GM12878 (cell line): ENCODE measurements around the gene GABRB1. TPM values are rescaled to one million over a fixed set of nuclear protein-coding genes. Genes with fewer than 3 reads are reported as not detected.

Experiments
- ATAC-seq: fragments of 200-7000 bp; cut with Tn5 transposase; 3 replicates; pipeline ENCODE4 v1.9.1; 2020; ENCODE audit warnings: mild to moderate bottlenecking, moderate library complexity
- BruUV-seq: library from RNA; stranded (reverse); fragments of 400-500 nt; replicated peaks from 2 replicates; lab custom pipeline; 2021; lab: Mats Ljungman, UMichigan
- CTCF ChIA-PET: fragments of 300-600 bp; sonication (Branson Sonifier 250); formaldehyde crosslinking; extraction: SDS; loops from one replicate; lab custom pipeline; 2021; ENCODE audit warnings: inconsistent platforms; lab: Yijun Ruan, JAX
- POLR2A ChIA-PET: fragments of 350-600 bp; formaldehyde crosslinking; extraction: SDS; loops from one replicate; lab custom pipeline; 2021; ENCODE audit warnings: inconsistent platforms; lab: Charles Lee
- RAD21 ChIA-PET: fragments of 300-600 bp; sonication (Branson Sonifier 250); formaldehyde crosslinking; loops from one replicate; lab custom pipeline; 2023; ENCODE audit warnings: antibody characterized with exemption; ENCODE audit not compliant: unreplicated experiment; lab: Charles Lee
- SMC1A ChIA-PET: fragments of 300-600 bp; sonication (Branson Sonifier 250); formaldehyde crosslinking; loops from one replicate; lab custom pipeline; 2023; ENCODE audit not compliant: unreplicated experiment, uncharacterized antibody; lab: Charles Lee
- DNase-seq: peaks from one replicate; pipeline ENCODE4 v3.0.0-alpha.2; 2011; ENCODE audit warnings: low read depth, low spot score
- FAIRE-seq: peaks from 3 replicates; lab custom pipeline; 2011; peaks lifted over from hg19 to GRCh38; lab: Jason Lieb, UNC
- H2AFZ ChIP-seq: 2 replicates; pipeline ENCODE4 v1.6.0; 2011; ENCODE audit warnings: low read depth, low read length, control low read depth; ENCODE audit not compliant: control insufficient read depth
- H3K27ac ChIP-seq: 2 replicates; pipeline ENCODE4 v1.5.1; 2011; ENCODE audit warnings: control low read depth; ENCODE audit not compliant: control insufficient read depth, insufficient read depth
- H3K27me3 ChIP-seq, 2 experiments: replicated peaks in 1 of 2; 2 replicates each; pipeline versions ENCODE4 v1.6.0 to v1.6.1; 2011; ENCODE audit warnings: low read length in 1 of 2; ENCODE audit not compliant: control insufficient read depth in 2 of 2, insufficient read depth in 2 of 2
- H3K36me3 ChIP-seq, 2 experiments: 2 replicates each; pipeline ENCODE4 v1.5.1; 2011; ENCODE audit warnings: low read length in 1 of 2; ENCODE audit not compliant: control insufficient read depth in 2 of 2, insufficient read depth in 2 of 2
- H3K4me1 ChIP-seq: 2 replicates; pipeline ENCODE4 v1.6.1; 2011; ENCODE audit warnings: mild to moderate bottlenecking, low read length, moderate library complexity, mixed read lengths; ENCODE audit not compliant: control insufficient read depth, insufficient read depth
- H3K4me2 ChIP-seq: 2 replicates; pipeline ENCODE4 v1.6.0; 2011; ENCODE audit warnings: control low read depth; ENCODE audit not compliant: control insufficient read depth, insufficient read depth
- H3K4me3 ChIP-seq: fragments of 200-600 bp; sonication (generic); 2 replicates; pipeline ENCODE4 v1.5.1; 2016
- H3K79me2 ChIP-seq: 2 replicates; pipeline ENCODE4 v1.6.0; 2011; ENCODE audit warnings: low read length; ENCODE audit not compliant: control insufficient read depth, insufficient read depth
- H3K9ac ChIP-seq: 2 replicates; pipeline ENCODE4 v1.8.0; 2011; ENCODE audit warnings: low read length, control low read depth, mixed read lengths; ENCODE audit not compliant: control insufficient read depth, insufficient read depth
- H3K9me3 ChIP-seq: replicated peaks from 3 replicates; pipeline ENCODE4 v1.5.1; 2011; ENCODE audit warnings: mild to moderate bottlenecking, low read length; ENCODE audit not compliant: control insufficient read depth, insufficient read depth
- H4K20me1 ChIP-seq: 2 replicates; pipeline ENCODE4 v1.6.0; 2011; ENCODE audit not compliant: control insufficient read depth, insufficient read depth
- ASH2L ChIP-seq: fragments of 300-600, 200-600 bp; sonication (generic); IDR thresholded peaks from 2 replicates; pipeline ENCODE4 v1.6.1; 2017; ENCODE audit warnings: low read depth, mild to moderate bottlenecking, borderline replicate concordance
- CBFB ChIP-seq: IDR thresholded peaks from 2 replicates; pipeline ENCODE4 v1.6.1; 2016; ENCODE audit warnings: antibody characterized with exemption, low read depth
- CREM ChIP-seq: IDR thresholded peaks from 2 replicates; pipeline ENCODE4 v1.6.1; 2014; ENCODE audit warnings: antibody characterized with exemption, low read depth
- LARP7 ChIP-seq: fragments of 450-650 bp; IDR thresholded peaks from 2 replicates; pipeline ENCODE4 v1.6.1; 2017; ENCODE audit warnings: mild to moderate bottlenecking
- SMARCA5 ChIP-seq: fragments of 450-650 bp; IDR thresholded peaks from 2 replicates; pipeline ENCODE4 v1.6.1; 2017; ENCODE audit warnings: mild to moderate bottlenecking
- STAT1 ChIP-seq: fragments of 450-650 bp; conservative IDR thresholded peaks from 2 replicates; pipeline ENCODE4 v1.6.1; 2014; ENCODE audit warnings: antibody characterized with exemption, mild to moderate bottlenecking
- SUZ12 ChIP-seq: fragments of 200-600 bp; sonication (generic); IDR thresholded peaks from one replicate; pipeline ENCODE4 v1.6.1; 2018; ENCODE audit warnings: antibody characterized with exemption, mild to moderate bottlenecking; ENCODE audit not compliant: unreplicated experiment
- TCF7 ChIP-seq: IDR thresholded peaks from 2 replicates; pipeline ENCODE4 v1.6.1; 2014; ENCODE audit warnings: antibody characterized with exemption, borderline replicate concordance
- WRNIP1 ChIP-seq: IDR thresholded peaks from 2 replicates; pipeline ENCODE4 v1.6.1; 2011; ENCODE audit warnings: low read depth, low read length, improper control_type of control experiment, borderline replicate concordance
- ZNF274 ChIP-seq: IDR thresholded peaks from one replicate; pipeline ENCODE4 v1.8.0; 2011; ENCODE audit not compliant: insufficient read length, insufficient read depth
- WGBS: methylation state at CpG from one replicate; pipeline ENCODE4 v1.1.6; 2016; ENCODE audit warnings: low lambda C conversion rate; ENCODE audit not compliant: insufficient replicate concordance, insufficient coverage; ENCODE audit errors: missing lambda C conversion rate; 5-methylcytosine and 5-hydroxymethylcytosine counted together
- in situ Hi-C: fragments of 300-500 bp; cut with MboI; formaldehyde crosslinking; loops from 9 replicates; pipeline ENCODE4 v1.14.3; 2018; ENCODE audit warnings: mixed read lengths
- intact Hi-C: fragments of 100-400 bp; cut with micrococcal nuclease; formaldehyde crosslinking; loops from one replicate; pipeline ENCODE4 v1.14.2; 2022; ENCODE audit not compliant: unreplicated experiment
- polyA plus RNA-seq, 11 experiments: library from polyadenylated mRNA; depleted of rRNA in 4 of 11; unstranded in 6 of 11; stranded (reverse) in 5 of 11; fragments of >200 nt; fragmentation: Nextera tagmentation in 4 of 11; fragmentation: Illumina TruSeq in 1 of 11; extraction: Ambion mirVana in 4 of 11; extraction: Trizol in 1 of 11; gene quantifications; 1 replicate in 1 of 11; 2 replicates in 10 of 11; pipeline versions ENCODE4 v1.2.1 to v1.2.3, GENCODE V29; 2011 to 2016; ENCODE audit warnings: inconsistent platforms in 2 of 11, missing spikeins in 2 of 11, low read depth in 1 of 11
- total RNA-seq, 4 experiments: library from RNA; depleted of rRNA in 3 of 4; stranded (reverse); fragments of >200 nt in 3 of 4; fragmentation: Illumina TruSeq in 1 of 4; extraction: Trizol in 1 of 4; gene quantifications; 2 replicates each; pipeline versions ENCODE4 v1.2.1 to v1.2.3, GENCODE V29; 2013 to 2021
- TF ChIP-seq, protein P1 (sequence below): fragments of 450-650 bp; IDR thresholded peaks from 2 replicates; pipeline ENCODE4 v1.6.1; 2018; ENCODE audit warnings: mild to moderate bottlenecking, low read depth, moderate library complexity; ENCODE audit not compliant: partially characterized antibody
- TF ChIP-seq, protein P2 (sequence below), 3 experiments: IDR thresholded peaks in 2 of 3; conservative IDR thresholded peaks in 1 of 3; 2 replicates each; pipeline ENCODE4 v1.5.1; 2011; ENCODE audit warnings: low read depth in 3 of 3, low read length in 3 of 3, mild to moderate bottlenecking in 3 of 3, control low read depth in 2 of 3, moderate library complexity in 2 of 3, inconsistent platforms in 1 of 3, mixed read lengths in 1 of 3; ENCODE audit not compliant: control insufficient read depth in 2 of 3, insufficient read depth in 1 of 3; ENCODE audit errors: extremely low read depth in 1 of 3
- TF ChIP-seq, protein P3 (sequence below): fragments of 450-650 bp; formaldehyde crosslinking; IDR thresholded peaks from 2 replicates; pipeline ENCODE4 v1.4.0; 2020; ENCODE audit warnings: mild to moderate bottlenecking, moderate library complexity

GABRB1 gene
- total and polyA plus RNA-seq, 10 of the 15 experiments (the other 5 are each of a cell fraction or from before 2014, with no cell fraction given) = 0.13 to 0.92 TPM; not detected in 8

DNA sequence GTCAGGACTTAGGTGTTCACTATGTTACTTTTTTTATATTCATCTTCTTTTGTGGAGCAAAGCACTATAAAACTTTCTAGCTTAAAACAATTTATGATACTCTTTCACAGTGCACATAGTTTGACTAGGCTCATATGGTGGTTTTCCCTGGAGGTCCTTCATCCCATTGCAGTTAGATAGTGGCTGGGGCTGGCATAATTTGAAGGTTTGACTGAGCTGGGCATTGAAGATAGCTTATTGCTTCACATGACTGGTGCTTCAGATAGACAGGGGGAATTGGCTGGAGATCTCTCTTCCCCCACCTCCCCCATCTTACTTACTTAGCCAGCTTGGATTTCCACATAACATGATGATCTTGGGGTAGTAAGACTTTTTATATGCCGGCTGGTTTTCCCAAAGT is 31.0 kb upstream of the GABRB1 start (continued):
- TF ChIP-seq, protein P1, sequence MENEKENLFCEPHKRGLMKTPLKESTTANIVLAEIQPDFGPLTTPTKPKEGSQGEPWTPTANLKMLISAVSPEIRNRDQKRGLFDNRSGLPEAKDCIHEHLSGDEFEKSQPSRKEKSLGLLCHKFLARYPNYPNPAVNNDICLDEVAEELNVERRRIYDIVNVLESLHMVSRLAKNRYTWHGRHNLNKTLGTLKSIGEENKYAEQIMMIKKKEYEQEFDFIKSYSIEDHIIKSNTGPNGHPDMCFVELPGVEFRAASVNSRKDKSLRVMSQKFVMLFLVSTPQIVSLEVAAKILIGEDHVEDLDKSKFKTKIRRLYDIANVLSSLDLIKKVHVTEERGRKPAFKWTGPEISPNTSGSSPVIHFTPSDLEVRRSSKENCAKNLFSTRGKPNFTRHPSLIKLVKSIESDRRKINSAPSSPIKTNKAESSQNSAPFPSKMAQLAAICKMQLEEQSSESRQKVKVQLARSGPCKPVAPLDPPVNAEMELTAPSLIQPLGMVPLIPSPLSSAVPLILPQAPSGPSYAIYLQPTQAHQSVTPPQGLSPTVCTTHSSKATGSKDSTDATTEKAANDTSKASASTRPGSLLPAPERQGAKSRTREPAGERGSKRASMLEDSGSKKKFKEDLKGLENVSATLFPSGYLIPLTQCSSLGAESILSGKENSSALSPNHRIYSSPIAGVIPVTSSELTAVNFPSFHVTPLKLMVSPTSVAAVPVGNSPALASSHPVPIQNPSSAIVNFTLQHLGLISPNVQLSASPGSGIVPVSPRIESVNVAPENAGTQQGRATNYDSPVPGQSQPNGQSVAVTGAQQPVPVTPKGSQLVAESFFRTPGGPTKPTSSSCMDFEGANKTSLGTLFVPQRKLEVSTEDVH = no peak
- TF ChIP-seq TCF7 = no peak
- TF ChIP-seq WRNIP1 = no peak
- no peak for TF ChIP-seq ZNF274
- TF ChIP-seq LARP7 = no peak
- TF ChIP-seq ASH2L = no peak
- no peak for TF ChIP-seq STAT1
- TF ChIP-seq CBFB = no peak
- TF ChIP-seq, all 136 proteins: peak for 0

DNA sequence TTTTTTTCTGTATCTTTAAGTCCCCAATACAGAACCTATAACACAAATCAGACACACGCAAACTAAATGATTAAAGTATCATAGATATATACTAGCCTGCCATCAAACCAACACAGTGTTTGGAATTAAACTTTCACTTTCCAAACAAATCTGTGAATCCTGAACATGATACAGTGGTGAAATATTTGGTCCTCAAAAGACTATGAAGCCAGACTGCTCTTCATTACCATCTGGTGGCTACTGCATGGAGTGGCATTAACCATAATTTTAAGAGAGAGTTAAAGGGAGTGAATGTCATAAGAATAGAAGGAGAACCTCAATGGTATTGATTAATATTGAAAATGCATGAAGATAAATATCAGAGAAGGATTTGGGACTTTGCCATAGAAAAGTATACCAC is 28.8 kb upstream of the GABRB1 start:
- H3K4me2 ChIP-seq = no peak overlapping the region
- SMC1A ChIA-PET = interaction anchor here (0.9 to 2.0 kb wide), 6 partner anchors 14 to 120 kb away, joined by 3 to 12 read pairs (median 5); no protein-coding TSS in a partner anchor
- H4K20me1 ChIP-seq = no peaks in the 10 kb centered on the region
- CTCF ChIA-PET = interaction anchor here (0.6 to 1.7 kb wide), 6 partner anchors 13 to 65 kb away, joined by 3 to 5 read pairs (median 4); no protein-coding TSS in a partner anchor
- FAIRE-seq = no peak
- H3K4me1 ChIP-seq = no peaks in the 10 kb centered on the region
- no peaks in the 10 kb centered on the region for H3K36me3 ChIP-seq
- in situ Hi-C loops (no loop called here), intact Hi-C loops (loop anchor here (1.0 kb wide), 1 partner anchor 70 kb away; no protein-coding TSS in a partner anchor)
- no peak overlapping the region for H3K4me3 ChIP-seq
- no peaks in the 10 kb centered on the region for H3K9me3 ChIP-seq
- 12% methylated on average over 1 of the region's 1 CpG for WGBS
- BruUV-seq = no TSS peak
- no peak for DNase-seq
- RAD21 ChIA-PET = interaction anchor here (0.8 to 1.5 kb wide), 4 partner anchors 34 to 70 kb away, joined by 3 to 5 read pairs (median 4); no protein-coding TSS in a partner anchor
- no peak overlapping the region for H3K27ac ChIP-seq
- no peaks in the 10 kb centered on the region for H3K79me2 ChIP-seq
- H2AFZ ChIP-seq = no peak overlapping the region
- H3K27me3 ChIP-seq = no peaks in the 10 kb centered on the region
- no peak overlapping the region for H3K9ac ChIP-seq
- peak; percentile 73 for ATAC-seq
- POLR2A ChIA-PET = interaction anchor here (1.1 kb wide), 1 partner anchor 26 kb away, joined by 8 read pairs; no protein-coding TSS in a partner anchor
- TF ChIP-seq CREM (no peak), SMARCA5 (no peak), SUZ12 (no peak)
- TF ChIP-seq, protein P2, sequence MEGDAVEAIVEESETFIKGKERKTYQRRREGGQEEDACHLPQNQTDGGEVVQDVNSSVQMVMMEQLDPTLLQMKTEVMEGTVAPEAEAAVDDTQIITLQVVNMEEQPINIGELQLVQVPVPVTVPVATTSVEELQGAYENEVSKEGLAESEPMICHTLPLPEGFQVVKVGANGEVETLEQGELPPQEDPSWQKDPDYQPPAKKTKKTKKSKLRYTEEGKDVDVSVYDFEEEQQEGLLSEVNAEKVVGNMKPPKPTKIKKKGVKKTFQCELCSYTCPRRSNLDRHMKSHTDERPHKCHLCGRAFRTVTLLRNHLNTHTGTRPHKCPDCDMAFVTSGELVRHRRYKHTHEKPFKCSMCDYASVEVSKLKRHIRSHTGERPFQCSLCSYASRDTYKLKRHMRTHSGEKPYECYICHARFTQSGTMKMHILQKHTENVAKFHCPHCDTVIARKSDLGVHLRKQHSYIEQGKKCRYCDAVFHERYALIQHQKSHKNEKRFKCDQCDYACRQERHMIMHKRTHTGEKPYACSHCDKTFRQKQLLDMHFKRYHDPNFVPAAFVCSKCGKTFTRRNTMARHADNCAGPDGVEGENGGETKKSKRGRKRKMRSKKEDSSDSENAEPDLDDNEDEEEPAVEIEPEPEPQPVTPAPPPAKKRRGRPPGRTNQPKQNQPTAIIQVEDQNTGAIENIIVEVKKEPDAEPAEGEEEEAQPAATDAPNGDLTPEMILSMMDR (IDR thresholded peaks at IDR 0.05 in 2 of 3, conservative IDR thresholded peaks at IDR 0.05 in 1 of 3; ENCODE audit: control insufficient read depth in 2 of 3, extremely low read depth in 1 of 3, insufficient read depth in 1 of 3, low read depth in 3 of 3, low read length in 3 of 3) = peak in 2 of 3 experiments; percentile 32 to 40; a peak in 3 of 6 replicates
- TF ChIP-seq, protein P3, sequence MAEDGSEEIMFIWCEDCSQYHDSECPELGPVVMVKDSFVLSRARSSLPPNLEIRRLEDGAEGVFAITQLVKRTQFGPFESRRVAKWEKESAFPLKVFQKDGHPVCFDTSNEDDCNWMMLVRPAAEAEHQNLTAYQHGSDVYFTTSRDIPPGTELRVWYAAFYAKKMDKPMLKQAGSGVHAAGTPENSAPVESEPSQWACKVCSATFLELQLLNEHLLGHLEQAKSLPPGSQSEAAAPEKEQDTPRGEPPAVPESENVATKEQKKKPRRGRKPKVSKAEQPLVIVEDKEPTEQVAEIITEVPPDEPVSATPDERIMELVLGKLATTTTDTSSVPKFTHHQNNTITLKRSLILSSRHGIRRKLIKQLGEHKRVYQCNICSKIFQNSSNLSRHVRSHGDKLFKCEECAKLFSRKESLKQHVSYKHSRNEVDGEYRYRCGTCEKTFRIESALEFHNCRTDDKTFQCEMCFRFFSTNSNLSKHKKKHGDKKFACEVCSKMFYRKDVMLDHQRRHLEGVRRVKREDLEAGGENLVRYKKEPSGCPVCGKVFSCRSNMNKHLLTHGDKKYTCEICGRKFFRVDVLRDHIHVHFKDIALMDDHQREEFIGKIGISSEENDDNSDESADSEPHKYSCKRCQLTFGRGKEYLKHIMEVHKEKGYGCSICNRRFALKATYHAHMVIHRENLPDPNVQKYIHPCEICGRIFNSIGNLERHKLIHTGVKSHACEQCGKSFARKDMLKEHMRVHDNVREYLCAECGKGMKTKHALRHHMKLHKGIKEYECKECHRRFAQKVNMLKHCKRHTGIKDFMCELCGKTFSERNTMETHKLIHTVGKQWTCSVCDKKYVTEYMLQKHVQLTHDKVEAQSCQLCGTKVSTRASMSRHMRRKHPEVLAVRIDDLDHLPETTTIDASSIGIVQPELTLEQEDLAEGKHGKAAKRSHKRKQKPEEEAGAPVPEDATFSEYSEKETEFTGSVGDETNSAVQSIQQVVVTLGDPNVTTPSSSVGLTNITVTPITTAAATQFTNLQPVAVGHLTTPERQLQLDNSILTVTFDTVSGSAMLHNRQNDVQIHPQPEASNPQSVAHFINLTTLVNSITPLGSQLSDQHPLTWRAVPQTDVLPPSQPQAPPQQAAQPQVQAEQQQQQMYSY (CRISPR knock-in tag) = no peak
